Forelimb muscle (tissue), 1 donor: ENCODE data around the gene NFATC2. TPM values are rescaled to one million over a fixed set of nuclear protein-coding genes. Genes with fewer than 3 reads are reported as not detected.
"Not testable (repeated sequence)": the region's sequence is repeated elsewhere in the genome, so short reads cannot be mapped to it uniquely, and the experiment has no call there.

Experiments used
- DNase-seq: peaks from one replicate; pipeline ENCODE4 v3.0.0-alpha.2; 2013; ENCODE audit warnings: low read depth
- polyA plus RNA-seq: library from polyadenylated mRNA; unstranded; fragments of 120-200 nt; gene quantifications from one replicate; pipeline ENCODE4 v1.2.1, GENCODE V29; 2013; ENCODE audit not compliant: insufficient read length

NFATC2 gene
- polyA plus RNA-seq, 1 donor, result 4.0 TPM

DNA sequence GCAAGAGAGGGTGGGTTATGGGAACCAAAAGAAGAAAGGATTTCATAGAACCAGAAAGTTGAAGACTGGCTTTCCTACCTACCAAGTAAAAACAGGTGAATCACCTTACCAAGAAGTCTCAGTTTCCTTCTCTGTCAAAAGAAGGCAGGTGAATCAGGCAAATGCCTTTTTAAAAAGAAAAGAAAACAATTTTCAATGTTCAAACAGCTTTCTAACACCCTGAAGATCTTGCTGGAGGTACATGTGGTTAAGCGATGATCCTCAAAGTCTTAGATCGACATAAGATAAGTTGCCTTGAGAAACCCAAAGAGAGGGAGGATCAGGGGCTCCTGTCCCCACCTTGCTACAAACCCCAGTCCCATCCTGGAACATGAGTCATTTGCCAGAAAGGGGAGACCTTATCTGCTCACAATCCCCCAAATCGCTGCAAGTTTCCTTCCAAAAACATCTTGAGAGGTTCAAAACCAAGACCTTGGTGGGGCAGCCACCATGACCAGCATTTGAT lies 71.6 kb downstream of the NFATC2 start:
- DNase-seq, result no peak

DNA sequence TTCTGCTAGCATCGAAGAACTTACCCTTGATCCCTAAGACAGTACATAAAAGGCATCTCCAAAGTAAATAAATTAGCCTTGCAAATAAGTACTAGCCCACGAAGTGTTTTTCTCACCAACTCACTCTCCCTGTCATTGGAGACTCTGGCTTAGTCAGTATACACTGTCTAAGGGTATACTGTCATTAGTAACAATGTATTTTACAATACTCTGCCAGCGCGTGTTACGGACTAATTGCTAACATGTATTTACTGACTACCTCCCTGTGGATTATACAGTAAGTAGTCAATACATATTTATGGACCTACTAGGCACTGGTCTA lies 72.1 kb downstream of the NFATC2 start:
- DNase-seq, result no peak

DNA sequence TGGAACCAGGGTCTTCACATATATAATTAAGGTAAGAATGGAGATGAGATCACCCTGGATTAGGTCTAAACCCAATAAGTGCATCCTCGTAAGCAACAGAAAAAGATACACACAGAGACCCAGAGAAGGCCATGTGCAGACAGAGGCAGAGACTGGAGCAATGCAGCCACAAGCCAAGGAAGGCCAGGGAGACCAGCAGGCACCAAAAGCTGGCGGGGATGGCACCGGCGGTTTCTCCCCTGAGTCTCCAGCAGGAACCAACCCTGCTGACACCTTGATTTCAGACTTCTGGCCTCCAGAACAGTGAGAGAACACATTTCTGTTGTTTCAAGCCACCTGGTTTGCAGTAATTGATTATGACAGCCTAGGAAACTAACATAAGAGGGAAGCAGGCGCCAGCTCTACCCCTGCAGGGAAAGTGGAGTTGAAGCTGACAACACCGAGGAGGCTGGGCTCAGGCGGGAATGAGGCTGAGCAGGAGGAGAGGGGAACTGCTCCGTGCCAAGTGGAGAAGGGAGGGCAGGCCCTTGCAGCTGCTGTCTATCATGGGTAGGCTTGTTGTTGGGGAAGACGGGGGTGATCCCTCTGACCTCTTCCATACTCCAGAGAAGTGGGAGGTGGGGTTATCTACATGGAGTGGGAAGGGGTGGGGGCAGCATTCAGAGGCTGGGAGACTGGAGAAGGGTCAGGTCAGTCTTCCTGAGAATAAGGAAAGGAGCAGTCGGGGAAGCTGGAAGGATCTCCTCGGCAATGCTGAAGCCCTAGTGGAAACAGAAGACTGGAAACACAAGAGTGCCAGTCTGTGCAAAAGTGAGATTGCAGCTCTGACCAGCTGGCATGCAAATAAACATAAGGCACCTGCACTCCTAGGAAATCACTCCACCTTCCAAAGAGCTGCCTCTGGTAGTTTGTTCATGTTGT lies 72.7 kb downstream of the NFATC2 start:
- no peak for DNase-seq

DNA sequence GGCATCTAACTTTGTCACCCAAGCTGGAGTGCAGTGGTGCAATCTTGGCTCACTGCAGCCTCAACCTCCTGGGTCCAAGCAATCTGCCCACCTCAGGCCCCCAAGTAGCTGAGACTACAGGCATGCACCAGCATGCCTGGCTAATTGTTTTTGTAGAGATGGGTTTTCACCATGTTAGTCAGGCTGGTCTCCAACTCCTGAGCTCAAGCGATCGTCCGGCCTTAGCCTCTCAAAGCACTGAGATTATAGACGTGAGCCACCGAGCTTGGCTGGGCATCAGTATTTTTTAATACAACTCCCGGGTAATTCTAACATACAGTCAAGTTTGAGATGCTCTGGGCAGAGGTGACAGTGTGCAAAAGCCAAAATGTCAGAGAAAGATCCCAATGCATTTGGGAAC lies 73.5 kb downstream of the NFATC2 start:
- no peak for DNase-seq

DNA sequence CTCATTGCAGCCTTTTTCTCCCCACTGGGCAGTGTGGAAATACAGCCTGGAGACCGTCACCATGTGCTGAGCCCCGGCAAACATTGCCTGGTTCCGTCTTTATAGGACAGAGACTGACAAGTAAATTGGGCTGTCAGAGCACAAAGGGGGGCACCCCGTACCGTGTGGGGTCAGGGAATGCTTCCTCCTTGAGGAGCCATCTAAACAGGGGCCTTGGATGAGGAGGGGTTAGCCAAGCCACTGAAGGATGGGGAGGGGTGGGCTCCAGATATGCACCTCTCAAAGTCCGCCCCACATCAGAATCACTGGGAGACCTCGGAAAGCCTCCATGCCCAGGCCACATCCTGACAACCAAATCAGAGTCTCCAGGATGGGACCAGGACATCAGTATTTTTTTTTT lies 73.9 kb downstream of the NFATC2 start:
- DNase-seq, result no peak

DNA sequence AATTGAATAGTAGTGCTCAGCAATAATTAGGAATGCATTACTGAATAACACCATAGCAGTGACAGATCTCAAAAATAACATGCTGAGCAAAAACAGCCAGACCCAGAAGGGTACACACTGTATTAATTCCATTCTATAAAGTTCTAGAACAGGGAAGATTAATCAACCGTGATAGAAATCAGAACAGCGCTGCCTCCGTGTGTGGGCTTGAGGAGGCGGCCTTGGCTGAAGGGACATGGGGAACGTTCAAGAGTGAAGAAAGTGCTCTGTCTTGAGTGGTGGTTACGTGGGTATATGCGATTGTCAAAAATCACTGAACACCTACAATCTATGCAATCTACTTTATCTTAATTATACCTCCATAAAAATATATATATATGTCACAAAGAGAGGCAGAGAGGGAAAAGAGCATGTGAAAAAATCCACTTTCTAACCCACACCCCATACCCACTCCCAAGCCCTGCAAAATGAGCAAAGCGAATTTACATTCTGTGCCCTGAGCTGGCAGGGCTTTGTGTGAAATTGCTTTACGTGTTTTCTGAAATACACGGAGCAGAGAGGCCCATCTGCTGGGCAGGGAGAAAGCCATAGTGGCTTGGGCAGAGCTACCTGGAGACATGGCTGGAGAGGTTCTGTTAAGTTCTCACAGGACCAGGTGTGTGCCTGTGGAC lies 74.4 kb downstream of the NFATC2 start:
- DNase-seq, result no peak

DNA sequence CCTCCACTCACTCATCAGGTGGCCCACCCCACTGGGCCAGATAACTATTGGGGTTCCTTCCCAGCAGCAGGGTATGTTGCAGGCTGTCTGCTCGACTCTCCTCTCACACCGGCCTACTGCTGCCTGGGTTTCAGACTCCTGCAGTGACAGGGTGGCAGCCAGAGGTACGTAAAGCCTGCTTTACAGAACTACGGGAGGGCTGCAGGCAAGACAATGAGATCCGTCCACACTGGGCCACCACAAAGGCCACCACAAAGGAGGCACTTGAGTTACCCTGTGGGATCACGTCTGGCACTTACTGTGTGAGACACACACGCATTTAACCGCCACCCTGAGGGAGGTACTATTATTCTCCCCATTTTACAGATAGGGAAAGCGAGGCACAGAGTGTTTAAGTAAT lies 78.5 kb downstream of the NFATC2 start:
- DNase-seq, result no peak

DNA sequence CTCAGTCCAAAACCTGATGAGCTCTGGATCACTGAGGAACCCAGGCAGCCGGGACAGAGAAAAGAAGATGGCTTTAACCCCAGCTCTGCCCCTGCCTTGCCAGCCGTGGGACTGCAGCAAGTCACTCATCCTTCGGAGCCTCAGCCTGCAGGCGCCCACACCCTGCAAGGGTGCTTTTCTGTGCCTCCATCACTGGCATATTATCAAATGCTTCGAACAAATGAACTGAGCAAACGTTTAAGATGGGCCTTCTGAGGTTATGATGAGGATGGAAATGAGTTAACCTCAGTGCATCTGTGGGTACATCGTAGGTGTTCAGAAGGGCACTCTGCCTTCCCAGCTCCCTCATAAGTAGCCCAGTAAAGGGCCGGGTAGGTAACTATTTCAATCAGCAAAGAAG lies 79.0 kb downstream of the NFATC2 start:
- no peak for DNase-seq

DNA sequence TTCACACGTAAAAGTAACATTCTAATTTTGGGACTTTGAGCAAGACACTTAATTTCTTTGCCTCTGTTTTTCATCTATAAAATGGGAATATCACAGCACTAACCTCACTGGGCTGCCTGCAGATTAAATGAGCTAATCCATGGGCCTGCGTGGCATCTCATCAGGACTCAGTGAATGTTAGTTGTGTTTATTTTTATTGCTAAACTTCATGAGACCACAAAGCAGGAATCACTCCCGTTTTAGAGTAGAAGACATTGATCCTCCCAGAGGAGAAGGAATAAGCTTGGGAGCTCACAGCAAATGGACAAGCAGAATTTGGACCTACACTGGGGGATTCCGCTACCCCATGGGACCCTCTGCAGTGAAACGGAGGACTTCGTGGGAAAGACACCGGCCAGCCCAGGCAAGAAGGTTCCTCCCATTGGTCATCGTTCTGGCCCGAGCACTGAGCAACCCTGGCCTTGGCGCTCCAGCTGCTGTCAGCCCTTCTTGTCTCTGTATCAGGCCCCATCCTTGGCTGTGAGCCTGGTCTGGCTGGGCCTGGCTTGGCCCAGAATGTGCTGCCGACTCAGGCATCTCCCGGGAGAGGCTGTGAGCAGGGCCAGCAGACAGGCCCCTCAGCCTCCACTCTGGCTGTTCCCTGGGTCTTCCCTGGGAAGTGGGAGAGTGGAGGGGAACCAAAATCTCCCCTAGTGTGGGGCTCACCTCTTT lies 79.8 kb downstream of the NFATC2 start:
- peak; percentile 49 for DNase-seq

DNA sequence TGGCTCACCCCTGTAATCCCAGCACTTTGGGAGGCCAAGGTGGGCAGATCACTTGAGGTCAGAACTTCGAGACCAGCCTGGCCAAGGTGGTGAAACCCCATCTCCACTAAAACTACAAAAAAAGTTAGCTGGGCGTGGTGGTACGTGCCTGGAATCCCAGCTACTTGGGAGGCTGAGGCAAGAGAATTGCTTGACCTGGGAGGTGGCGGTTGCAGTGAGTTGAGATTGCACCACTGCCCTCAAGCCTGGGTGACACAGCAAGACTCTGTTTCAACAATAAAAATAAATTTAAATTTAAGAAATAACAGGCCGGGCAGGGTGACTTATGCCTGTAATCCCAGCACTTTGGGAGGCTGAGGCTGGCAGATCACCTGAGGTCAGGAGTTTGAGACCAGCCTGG lies 80.7 kb downstream of the NFATC2 start:
- not testable (repeated sequence) for DNase-seq

DNA sequence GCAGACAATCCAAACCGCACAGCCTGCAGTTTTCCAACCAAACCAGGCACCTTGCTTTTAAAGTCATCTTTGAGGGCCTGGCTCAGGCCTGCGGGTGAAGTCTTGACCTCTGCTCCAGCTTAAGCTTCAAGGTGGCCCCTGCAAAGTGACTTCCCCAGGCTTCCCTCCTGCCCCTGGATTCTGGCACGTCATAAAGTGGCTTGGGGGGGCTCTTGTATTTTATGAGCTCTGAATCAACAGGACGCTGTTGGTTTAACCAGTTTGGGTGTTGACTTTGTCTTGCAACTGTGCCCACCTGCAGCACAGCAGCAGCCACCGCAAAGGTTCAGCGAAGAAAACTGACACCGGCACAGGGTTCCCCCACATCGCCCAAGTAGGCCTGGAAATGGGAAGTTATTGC lies 81.2 kb downstream of the NFATC2 start:
- DNase-seq, result no peak

DNA sequence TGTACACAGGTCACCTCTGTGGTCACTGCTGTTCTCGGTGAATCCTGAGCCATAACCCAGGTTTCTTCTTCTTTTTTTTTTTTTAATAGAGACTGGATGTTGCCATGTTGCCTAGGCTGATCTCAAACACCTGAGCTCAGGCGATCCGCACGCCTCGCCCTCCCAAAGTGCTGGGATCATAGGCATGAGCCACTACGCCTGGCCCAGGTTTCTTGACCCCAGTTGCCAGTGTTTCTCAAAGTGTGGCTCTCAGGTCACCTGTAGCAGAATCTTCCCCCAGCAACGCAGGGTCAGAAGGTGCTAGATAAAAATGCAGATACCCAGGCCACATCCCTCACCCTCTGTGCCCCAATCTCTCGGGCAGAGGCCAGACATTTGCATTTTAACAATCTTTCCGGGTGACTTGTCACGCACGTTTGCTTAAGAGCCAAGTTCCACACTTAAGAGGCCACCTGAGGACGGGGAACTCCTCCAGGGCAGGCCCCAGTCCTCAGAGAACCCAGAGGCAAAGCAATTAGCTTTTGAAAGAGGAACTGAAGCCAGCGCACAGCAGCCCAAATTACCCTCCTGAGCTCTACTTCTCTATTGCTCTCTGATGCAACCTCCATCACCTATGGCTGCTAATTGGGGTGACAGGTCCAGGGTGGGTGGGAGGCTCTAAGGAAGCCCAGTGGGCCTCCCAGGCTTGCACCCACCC lies 81.8 kb downstream of the NFATC2 start:
- no peak for DNase-seq

DNA sequence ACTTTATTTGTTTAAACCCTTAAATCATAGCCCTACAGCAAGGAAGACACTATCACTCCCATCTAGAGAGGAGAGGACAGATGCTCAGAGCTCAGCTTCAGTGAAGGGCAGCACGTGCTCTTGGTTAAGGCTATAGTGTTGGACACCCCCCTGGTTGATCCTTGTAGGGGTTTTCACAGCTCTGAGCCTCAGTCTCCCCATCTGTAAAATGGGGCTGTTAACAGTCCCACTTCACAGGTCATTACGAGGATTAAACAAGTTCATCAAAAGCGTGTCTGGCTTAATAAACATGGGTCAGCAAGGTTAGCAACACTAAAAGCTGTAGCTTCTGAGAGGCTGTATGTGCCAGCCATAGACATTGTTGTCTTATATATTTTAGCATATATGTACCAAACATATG lies 82.4 kb downstream of the NFATC2 start:
- DNase-seq, result no peak

DNA sequence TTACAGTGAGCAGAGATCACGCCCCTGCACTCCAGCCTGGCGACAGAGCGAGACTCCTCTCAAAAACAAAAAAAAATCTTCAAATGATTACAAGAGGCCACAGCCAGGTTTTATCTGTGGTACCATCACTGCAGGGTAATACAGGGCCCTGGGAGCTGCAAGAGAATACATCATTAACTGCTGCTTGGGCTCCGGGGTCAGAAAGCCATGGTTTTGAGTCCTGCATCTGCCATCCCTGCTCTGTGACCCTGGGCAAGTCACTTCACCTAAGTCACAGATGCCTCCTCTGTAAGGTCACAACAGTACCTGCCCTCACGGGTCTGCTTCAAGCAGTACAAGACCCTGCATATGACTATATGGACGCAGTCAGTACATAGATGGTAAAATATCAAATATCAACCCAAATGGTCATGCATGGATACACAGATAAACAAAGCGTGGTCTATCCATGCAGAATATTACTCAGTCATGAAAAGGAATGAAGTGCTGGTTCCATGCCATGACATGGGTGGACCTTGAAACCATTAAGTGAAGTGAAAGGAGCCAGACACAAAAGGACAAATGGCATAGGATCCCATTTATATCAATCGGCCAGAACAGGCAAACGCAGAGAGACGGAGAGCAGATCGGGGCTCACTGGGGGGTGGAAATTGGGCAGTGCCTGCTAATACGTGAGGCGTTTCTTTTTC lies 83.6 kb downstream of the NFATC2 start:
- no peak for DNase-seq

DNA sequence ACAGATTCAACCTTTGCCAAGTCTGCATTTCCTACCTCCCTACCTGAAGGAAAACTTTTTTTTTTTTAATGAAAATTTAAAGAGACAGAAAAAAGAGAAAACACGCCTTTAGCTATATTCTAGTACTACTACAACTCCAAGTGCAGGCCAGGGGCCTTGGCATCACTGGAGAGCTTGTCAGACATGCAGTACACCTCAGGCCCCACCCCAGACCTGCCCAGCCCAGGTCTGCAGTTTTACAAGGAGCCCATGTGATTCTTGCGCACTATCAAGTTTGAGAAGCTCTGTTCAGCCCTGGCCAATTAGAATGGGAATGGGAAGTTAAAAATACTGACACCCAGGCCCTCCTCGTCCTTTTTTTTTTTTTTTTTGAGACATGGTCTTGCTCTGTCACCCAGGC lies 85.0 kb downstream of the NFATC2 start:
- DNase-seq, result no peak

DNA sequence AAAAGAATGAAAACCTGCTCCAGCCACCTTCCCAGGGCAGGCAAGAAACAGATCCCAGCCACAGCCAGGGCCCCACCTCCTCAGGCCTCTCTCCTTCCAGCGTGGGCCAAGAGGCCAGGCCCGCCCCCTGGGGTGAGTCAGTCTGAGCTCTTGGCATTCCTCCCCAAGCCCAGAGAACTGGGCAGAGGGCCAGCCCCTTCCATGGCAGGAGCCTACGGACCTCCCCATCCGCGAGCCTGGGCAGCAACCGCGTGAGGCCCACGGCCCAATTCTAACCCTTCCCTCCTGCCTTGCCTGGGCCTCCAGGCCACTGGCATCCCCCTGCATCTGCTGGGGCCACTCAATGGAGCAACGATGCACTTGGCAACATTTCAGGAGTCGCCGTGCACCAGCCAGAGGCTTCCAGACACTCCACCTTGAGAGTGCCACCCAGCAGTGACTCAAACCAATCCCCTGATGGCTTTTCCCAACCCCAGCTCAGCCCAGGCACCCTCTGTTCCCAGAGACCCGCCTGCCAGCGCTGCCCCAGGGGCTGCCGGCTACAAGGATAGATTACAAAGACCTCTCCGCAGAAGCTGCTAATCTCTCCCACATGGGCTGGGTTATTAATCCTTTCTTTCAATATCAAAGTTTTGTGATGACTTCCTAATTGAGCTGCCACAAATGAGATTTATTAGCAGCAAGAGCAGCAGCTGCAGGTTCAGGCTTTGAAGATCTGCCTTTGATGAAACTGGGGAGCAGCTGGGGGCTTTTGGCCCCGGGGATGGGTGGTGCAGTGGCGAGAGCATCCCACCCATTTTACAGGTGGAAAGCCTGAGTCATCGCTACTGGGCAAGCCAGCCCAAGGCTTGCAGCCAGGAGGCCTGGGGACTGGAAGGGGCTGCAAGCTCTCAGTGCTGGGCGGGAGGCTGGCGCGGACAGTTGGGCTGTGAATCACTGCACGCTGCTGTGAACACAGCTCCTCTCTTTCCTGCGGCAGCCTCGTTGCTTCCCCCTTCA lies 85.7 kb downstream of the NFATC2 start:
- DNase-seq, result peak; percentile 64

DNA sequence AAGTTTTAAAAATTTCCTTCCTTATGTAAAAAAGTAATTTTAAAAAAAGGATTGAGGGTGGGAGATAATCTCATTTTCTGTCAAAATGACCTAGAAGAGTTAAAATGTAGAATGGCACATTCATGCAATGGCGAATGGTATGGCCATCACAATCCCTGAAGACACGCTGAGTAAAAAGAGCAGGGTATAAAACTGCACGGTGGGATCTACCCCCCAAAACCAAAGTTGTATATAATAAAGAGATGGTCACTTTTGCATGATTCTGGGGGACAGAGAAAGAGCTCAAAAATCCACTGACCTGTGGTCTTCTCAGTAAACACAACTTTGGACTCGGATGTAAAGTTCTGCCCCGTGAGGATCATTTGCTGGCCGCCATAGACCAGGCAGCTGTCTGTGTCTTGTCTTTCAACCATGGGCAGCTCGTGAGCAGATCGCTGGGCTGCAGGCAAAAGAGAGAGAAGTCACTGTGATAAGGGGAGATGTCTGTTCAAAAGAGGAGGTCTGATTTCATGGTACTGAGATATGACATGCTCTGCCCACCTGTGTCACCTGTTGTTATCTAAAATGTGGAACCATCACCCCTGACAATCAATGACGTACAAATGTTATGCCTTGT lies 88.2 kb downstream of the NFATC2 start:
- DNase-seq, result no peak

DNA sequence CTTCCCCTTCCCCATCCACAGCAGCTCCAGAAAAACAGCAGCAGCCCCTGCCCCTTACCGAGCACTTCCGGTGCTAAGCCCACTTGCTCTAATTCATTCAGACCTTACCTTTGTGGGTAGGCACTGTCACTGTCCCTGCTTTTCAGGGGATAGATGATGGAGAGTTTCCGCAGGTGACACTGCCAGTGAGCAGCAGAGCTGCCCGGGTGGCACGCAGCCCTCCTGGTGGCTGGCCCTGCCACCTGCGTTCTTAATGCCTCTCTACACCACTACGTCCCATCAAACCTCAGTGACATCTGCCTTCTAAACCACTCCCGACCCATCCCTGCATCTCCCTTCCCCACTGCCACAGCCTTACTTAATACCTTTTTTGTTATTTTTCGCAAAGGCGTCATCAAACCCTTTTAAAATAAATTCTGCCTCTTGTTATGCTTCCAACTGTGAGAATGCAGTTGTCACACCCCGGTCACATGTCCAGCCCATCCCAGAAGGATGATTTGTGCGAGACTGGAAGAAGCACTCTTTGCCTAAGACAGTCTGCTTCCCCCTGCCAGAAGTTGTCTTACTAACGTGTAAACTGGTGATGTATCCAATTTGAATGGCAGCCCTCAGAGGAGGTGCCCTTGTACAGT lies 89.7 kb downstream of the NFATC2 start:
- no peak for DNase-seq

DNA sequence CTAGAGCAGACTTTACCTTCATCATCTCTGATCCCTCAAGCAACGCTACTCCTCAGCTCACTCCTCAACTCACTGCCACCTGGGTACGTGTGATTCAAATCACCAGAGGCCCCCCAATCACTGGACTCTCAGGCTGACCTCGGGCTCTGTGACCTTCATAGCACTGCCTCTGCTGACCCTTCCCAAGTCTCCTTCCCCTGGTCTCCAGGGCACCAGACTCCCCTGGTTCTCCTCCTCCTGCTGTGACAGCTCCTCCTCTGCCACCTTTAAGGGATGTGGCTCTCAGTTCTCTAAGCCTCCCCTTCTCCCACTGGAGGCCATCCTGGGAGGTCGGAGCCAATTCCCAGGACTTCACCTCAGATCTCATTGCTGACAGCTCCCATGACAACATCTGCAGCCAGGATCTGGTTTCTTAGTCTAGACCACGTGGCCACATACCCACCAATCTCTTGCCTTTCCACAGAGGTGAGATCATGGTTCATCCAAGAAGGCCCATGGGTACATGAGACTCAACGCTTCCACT lies 90.4 kb downstream of the NFATC2 start:
- DNase-seq, result no peak
